CD4-positive, alpha-beta T cell treated with Interleukin-15 for 4 hours (primary cell): Measurements from ENCODE around the gene PLPPR4.
"Not testable (repeated sequence)": the region's sequence is repeated elsewhere in the genome, so short reads cannot be mapped to it uniquely, and the experiment has no call there.

Source experiments
- DNase-seq: peaks from one replicate; pipeline ENCODE4 v3.0.0-alpha.2; 2020; ENCODE audit warnings: low spot score

PLPPR4 gene, protein sequence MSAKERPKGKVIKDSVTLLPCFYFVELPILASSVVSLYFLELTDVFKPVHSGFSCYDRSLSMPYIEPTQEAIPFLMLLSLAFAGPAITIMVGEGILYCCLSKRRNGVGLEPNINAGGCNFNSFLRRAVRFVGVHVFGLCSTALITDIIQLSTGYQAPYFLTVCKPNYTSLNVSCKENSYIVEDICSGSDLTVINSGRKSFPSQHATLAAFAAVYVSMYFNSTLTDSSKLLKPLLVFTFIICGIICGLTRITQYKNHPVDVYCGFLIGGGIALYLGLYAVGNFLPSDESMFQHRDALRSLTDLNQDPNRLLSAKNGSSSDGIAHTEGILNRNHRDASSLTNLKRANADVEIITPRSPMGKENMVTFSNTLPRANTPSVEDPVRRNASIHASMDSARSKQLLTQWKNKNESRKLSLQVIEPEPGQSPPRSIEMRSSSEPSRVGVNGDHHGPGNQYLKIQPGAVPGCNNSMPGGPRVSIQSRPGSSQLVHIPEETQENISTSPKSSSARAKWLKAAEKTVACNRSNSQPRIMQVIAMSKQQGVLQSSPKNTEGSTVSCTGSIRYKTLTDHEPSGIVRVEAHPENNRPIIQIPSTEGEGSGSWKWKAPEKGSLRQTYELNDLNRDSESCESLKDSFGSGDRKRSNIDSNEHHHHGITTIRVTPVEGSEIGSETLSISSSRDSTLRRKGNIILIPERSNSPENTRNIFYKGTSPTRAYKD

DNA sequence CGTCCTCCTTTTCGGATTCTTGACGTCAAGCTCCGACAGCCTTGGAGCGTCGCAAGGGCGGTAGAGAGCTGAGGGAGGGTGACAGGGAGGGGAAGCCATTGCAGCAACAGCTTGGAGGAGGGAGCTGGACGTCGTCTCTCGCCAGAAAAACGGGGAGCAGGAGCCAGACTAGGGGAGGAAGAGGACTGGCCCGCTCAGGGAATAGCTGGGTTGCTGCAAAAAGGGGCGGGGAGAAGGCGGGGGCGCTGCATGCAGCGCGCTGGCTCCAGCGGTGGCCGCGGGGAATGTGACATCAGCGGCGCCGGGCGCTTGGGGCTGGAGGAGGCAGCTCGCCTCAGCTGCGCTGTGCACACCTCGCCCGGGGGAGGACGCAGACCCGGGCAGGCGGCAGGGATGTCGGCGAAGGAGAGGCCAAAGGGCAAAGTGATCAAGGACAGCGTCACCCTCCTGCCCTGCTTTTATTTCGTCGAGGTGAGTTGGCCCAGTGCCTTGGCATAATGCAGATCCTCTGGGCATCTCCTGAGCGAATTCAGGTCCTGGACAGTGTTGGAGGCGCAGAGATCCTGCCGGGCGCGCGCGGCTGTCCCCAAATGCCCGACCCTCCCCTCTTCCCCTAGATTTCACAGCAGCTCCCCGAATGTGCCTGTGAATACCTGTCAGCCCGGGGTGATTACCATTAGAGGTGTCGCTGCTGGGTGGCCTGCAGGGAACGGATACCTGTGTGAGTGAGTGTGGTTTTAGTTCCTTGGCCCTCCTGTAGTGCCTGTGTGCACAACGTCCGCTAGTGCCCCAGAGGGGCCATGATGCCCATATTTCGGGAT lies at the start of gene PLPPR4:
Gene PLPPR4, plus strand, starts transcription at position 292 of the 821 bp plus-strand sequence. Its CDS starts 102 bp downstream, at position 394.
- no peak for DNase-seq

DNA sequence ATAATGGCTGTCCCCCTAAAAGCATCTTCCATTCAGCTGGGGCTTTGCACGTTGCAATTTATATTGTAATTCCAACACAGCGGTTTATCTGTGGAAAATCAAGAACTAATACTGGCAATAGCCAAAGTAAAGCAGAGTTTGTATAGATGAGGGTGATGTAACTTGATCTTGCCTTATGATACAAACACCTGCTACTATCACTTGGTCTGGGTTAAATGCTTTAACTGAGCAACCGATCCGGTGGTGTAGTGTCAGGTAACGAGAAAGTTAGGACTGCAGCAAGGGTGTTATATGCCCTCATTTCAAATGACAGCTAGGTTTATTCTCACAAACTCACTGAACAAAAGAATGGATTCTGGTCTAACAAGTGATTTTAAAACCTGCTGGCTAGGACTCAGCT lies 47.3 kb upstream of the PLPPR4 start:
- no peak for DNase-seq

DNA sequence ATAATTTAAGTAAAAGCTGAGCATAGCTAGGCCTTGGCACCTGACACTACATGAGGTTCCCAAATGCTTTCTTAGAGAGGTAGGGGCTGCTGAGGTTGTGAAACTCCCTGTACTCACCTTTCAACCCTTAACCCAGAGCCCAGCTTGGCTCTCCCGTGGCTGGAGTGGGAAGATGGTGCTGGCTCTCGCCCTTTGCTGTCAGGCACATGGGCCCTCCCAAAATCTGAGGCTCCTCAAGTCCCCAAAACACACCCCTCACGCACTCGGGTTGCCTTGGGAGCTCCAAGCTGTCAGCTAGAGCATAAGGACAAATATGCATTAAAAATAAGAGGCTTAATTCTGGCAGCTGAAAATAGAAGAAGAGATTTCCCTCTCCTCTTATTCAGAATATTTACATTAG lies 46.7 kb upstream of the PLPPR4 start:
- no peak for DNase-seq

DNA sequence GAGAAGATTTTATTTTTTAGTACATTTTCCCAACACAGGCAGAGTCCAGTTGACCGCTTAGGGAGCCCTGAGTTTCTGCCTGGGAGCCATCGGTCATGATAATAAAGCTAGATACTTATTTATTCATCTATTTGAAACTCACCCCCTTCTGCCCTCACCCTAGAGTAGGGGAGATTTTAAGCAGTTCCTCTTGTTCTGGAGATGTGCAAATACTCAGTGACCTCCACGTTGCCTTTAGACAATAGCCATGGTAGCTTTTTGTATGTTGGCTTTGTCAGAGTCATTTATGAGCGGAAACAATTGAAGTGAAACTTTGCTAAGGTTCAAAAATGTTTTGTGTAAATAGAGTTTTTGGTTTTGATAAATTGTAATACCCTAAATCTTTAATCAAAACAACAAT lies 45.7 kb upstream of the PLPPR4 start:
- no peak for DNase-seq

DNA sequence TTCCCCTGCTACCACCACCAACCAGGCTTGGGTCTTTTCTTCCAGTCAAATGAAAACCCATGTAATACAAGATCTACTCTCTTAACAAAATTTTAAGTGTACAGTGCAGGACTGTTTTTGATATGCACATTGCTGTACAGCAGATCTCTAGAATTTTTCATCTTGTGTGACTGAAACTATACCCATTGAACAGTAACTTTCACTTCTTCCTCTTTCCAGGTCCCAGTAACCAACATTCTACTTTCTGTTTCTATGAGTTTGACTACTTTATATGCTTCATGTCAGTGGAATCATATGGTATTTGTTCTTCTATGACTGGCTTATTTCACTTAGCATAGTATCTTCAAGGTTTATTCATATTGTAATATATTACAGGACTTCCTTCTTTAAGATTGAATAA lies 45.3 kb upstream of the PLPPR4 start:
- no peak for DNase-seq

DNA sequence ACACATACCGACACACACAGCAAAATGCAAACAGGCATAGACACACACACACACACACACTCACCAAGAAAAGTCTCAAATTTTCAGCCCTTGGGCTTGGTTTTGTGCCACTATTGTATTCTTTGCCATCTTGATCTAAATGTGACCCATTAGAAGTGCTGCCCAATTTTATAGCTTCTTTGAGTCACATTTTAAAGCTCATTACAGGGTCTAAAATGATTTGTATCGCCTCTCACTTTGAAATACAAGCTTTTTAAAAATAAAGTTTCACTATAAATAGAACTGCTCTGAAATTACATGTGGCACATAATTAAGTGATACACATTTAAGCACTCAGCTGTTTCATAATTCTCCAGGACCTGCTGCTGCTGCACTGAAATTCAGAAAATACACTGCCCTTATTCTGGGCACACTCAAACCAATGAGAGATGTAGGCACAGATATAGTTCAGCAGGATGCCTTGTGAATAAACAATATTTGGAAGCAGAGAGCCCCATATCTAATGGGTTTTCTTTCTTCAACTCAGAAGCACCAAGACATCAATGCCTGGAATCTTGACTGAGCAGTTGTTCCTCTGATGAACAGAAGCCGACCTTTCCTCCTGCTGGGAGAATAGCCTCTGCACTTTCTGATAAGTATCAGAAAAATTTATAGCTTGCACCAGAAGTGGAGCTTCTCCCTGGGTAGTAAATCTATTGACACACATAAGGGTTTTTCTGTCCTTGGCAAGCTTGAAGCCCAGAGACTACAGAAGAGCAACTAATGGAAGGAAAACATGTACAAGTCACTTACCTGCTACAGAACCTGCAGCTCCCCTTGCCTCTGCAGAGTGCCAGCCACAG lies 37.0 kb upstream of the PLPPR4 start:
- no peak for DNase-seq

DNA sequence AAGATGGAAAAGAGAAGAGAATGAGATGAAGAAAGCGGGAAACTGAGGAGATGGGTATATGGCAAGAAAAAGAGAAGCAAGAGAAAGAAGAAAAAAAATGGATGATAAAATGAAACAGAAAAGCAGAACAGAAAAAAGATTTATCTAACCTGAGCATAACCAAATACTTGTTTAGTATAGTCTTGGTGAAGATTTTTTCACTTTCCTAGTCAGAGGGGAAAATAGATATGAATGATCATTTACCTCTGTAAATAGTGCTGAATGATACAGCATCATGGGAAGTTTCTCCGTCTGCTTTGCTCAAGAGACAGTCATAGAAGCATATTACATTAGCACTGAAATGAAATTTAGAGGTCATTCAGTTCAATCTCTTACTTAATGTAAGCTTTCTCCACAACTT lies 36.1 kb upstream of the PLPPR4 start:
- no peak for DNase-seq

DNA sequence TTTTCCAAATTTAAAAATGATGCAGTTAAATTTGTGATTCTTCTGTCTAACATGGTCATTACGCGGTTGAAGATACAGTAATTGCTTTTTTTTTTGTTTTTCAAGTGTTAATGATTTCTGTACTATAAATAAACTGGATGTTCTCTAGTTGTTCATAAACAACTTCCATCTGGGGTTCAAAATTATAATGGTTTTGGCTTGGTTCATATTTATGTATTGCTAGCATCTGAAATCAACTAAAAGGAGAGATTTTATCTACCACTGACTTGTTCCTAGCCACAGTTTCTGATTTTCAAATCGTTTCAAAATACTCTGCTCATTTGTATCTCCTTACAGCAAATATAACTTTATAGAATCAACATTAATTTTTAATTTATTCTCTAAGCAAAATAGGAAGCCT lies 35.2 kb upstream of the PLPPR4 start:
- no peak for DNase-seq

DNA sequence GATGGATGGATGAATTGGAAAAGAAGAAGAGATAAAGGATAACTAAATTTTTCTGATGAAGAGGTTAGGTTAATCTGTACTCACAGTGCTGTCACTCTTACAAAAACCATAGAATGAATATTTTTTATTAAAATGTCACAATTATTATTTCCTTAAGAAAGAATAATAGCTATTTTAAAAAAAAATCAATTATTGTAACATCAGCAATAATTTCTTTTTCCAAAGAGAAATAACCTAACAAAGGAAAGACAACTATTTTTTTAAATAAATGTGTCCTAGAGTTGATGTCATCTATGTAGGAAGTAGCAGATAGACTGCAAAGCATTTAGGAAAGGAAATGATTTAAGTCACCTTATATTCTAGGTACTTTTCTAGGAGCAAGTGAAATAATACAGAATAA lies 33.6 kb upstream of the PLPPR4 start:
- DNase-seq, result no peak

DNA sequence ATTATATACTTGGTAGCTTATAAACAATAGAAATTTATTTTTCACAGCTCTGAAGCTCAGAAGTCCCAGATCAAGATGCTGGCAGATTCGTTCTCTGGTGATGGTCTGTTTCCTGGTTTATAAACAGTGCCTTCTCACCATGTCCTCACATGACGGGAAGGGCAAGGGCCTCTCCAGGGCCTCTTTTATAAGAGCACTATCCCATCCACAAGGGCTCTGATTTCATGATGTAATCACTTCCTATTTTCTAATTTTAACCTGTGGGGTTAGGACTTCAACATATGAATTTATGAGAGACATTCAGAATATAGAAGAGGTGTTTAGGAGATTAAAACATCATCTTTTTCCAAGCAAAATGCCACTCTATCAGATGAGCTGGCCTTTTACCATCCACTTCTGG lies 32.1 kb upstream of the PLPPR4 start:
- DNase-seq, result no peak

DNA sequence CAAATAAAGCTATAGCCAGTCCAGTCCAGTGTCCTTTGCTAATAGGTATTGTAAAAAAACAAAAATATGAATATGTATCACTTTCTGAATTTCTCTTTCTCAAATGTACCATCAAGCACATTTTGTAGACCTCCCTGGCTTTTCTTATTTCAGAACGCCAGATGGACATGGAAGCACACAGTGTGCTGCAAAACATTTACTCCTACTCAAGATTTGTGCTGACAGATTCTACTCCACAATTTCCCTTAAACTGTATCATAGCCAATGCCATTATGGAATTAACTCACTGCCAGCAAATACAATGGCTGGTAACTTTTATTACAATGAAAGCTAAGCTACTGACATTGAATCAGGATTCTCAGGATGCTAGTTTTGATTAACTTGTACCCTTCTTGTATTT lies 30.8 kb upstream of the PLPPR4 start:
- no peak for DNase-seq

DNA sequence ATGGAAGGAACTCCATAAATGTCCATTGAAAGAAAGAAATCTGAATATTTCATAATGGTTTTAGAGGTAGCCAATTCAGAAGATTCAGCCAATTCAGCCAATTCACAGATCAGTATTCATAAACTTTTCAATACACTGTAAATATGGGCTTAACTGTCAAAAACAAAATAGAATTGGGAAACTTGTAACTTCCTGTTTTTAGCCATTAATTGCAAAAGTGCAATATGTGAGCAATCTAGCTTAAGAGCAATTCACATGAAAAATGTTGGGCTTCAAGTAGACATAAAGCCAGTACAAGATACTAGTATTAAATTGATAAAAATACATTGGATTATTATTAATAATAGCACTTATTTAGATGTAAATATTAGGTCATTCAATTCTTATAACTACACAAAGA lies 27.5 kb upstream of the PLPPR4 start:
- DNase-seq, result no peak

DNA sequence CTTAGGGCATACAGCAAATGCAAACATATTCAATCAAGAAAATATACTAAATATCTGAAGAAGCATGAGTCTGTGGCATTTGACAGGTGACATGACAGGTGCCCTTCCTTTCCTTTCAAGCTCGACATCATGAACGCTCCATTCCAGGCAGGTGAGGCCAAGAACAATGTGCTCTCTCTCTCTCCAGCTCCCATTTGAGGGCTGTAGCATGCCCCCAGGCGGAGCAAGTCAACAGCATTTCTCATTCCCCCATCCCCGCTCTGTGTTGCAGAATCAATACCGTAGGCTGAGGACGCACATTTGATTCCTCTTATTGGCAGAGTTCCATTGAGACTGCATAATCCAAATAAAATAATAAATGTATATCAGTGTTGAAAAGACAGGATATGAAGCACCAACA lies 24.6 kb upstream of the PLPPR4 start:
- no peak for DNase-seq

DNA sequence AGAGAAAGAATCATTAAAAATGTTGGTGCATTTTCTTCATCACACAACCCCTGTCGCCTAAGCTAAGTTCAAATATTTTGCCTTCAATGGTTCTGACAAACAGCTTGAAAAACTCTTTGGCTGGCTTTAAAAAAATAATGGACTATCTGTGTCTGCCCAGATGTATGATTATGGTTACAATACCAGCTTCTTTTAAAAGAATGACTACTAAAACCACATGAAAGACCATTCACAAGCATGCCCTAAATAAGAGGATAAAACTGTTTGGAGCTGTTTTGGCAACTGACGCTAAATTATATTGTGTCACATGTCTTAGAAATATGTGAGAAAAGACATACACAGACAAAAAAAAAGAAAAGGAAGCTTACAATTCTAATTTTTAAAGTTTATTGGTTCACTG lies 23.7 kb upstream of the PLPPR4 start:
- DNase-seq, result no peak

DNA sequence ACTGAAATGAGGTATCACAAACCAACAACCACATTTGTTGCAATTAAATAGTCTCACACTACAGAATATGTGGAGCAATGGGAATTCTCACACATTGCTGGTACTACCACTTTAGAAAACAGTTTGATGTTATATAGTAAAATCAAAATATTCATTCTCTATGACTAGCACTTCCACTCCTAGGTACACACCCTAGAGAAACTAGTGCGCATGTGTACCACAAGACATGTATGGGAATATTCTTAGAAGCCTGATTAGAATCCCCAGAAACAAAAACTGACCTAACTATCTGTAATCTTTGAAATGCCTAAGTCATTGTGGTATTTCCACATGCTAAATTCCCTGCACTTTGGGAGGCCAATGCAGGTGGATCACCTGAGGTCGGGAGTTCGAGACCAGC lies 18.1 kb upstream of the PLPPR4 start:
- no peak for DNase-seq

DNA sequence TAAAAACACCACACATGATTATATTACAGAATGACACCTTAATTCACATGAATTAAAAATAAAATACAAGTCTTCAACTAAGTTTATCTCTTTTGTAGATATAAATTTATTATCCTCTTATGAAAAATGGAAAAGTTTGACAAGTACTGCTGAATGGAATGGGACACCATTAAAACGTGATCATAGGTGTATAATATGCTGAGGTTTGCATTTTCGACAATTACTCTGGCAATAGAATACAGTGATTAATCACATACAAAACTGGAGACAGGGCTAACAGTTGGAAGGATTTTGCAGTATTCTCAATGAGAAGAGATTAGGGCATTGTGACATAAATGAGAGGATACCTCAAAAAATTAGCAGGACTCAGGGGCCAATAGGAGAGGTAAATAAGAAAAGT lies 17.1 kb upstream of the PLPPR4 start:
- no peak for DNase-seq

DNA sequence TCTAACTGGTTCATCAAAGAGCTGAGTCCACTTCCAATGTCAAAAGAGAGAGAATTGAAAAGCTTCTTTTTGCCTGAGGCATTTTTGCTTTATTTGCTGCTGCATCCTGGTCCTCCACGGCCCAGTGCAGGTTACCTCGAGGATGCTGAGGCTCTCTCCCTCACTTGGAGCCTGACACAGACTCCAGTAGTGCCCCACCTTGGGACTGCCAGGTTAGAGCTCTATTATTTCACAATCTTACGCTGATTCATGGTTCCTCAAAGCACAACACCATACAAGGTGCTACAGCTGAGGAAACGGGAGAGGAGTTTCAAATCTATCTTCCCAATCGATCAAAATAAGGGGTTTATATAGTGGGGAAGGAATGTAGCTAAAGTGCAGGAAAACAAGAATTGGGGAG lies 13.6 kb upstream of the PLPPR4 start:
- no peak for DNase-seq

DNA sequence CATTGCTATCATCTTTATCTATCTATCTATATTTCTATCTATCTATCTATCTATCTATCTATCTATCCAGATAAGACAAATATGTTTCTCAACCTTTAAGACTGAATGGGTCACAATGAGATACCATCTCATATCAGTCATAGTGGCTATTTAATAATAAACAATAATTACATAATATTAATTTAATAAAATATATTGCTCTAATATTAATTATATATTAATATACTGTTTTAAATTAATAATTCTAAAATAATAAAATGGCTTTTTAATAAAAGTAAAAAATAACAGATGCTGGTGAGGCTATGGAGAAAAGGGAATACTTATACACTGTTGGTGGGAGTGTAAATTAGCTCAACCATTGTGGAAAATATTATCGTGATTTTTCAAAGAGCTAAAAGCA lies 13.0 kb upstream of the PLPPR4 start:
- DNase-seq, result no peak

DNA sequence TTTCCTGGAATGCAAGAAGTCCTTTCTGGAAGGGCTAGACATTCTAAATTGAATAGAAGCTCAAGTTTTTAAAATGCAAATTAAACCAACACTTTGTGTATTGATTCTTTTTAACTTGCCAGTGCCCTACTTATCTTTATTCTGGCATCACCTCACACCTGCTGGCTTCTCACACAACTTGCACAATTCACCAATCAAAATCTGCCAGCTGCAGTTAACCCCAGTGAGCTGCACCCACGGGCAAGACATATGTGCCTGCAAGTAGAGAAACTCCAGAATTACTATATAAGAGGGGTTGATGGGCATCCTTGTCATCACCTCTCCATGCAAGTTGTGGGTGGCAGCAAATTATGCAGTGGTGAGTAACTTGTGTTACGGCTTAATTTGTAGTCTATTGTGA lies 11.7 kb upstream of the PLPPR4 start:
- DNase-seq, result no peak

DNA sequence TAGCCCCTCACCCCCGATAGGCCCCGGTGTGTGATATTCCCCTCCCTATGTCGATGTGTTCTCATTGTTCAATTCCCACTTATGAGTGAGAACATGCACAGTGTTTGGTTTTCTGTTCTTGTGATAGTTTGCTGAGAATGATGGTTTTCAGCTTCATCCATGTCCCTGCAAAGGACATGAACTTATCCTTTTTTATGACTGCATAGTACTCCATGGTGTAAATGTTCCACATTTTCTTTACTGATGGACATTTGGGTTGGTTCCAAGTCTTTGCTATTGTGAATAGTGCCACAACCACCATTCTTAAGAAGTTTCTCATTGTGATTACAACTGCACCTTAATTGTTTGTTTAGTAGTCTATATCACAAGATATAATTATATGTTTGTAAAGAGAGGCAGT lies 3.9 kb upstream of the PLPPR4 start:
- not testable (repeated sequence) for DNase-seq

DNA sequence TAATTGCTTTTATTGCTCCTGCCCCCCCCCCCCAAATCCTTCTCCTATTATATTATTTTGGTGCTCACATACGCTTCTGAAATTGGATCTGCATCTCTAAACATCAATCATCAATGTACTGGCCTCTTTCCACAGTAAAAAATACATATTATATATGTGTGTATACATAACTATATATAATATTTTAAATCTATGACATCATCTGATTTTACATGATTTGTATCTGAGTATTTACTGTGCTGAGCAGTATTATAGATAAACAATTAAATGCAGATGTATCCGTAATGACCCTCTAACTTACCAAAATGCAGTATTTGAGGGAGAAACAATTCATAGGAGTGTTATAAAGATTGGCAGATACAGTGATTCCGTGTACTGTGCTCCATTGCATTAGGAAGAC lies 832 bp downstream of the PLPPR4 start:
- DNase-seq, result no peak

DNA sequence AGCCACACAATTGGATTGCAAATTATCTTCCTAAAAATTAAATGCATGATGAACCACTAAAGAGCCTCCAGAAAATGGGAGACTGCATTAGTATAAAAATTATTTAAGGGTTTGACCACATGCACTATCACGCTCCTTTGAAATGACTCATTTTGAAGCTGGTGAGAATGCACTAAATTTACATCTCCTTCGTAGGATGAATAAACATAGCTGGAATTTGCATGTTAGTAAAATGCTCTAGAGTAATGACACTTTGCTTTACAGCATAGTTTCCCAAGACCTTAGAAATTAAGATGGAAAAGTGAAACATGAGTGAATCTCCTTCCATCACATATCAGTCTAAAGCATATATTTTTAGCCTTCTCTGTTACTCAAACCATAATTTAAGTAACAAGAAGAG lies 2.4 kb downstream of the PLPPR4 start:
- DNase-seq, result no peak
